Measurements from ENCODE around the gene F2. TPM values are rescaled to one million over a fixed set of nuclear protein-coding genes. Genes with fewer than 3 reads are reported as not detected.
A peak's percentile ranks its signal among the peaks of the same experiment; 100 is the strongest.

F2 gene
- total and polyA plus RNA-seq, 2 of the 13 experiments (the other 11 are each of a cell fraction or from before 2014, with no cell fraction given) = 330 to 801 TPM

DNA sequence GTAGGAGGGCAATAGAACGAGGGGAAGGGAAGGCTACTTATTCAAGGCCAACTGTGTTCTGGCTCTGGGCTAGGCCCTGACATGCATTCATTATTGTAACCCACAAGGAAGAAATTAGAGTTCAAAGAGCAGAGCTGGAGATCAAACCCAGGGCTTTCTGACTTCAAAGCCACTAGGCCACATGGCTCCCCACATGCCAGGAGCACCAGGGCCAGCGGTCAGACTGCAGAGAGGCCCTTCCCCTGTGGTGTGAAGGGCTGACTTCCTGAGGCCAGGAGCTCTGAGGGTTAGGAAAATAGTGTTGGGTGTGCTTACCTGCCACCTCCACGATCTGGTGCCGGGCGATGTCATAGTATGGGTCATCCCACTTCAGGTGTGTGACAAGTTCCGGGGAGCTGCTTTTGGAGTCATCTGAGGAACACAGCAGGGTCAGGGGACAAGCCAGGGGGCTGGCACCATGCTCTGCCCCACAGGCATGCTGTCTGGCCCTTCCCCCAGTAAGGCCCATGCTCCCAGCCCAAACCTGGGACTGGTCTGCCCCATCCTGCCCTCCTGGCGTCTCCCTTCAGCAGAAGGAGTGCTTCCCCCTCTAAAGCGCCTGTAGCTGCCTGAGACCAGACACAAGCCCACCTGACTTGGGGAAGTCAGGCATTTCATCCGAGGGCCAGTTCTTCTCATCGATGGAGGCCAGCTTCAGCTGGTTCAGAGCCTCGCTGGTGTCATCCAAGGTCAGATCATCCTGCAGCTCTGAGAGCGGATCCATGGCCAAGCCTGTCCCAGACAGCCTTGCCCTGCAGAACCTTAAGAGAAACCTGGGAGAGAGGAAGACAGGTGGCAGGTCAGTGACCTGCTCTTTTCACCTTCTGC lies 23.4 kb upstream of the F2 start (continued):
- TF ChIP-seq SIN3B (IDR thresholded peaks at IDR 0.05; ENCODE audit: low read length) (no peak), HOXA9 (CRISPR knock-in tag; IDR thresholded peaks at IDR 0.05; ENCODE audit: borderline replicate concordance) (no peak), NR2F1 (CRISPR knock-in tag; IDR thresholded peaks at IDR 0.05) (no peak), ONECUT2 (CRISPR knock-in tag; IDR thresholded peaks at IDR 0.05) (no peak), E2F2 (CRISPR knock-in tag; IDR thresholded peaks at IDR 0.05; ENCODE audit: borderline replicate concordance) (no peak), NCOA5 (CRISPR knock-in tag; IDR thresholded peaks at IDR 0.05) (no peak), CCAR2 (optimal IDR thresholded peaks at IDR 0.05; ENCODE audit: low read depth, low read length) (no peak), ISL2 (CRISPR knock-in tag; IDR thresholded peaks at IDR 0.05) (peak; percentile 53; the same call in 1 of the 2 replicates), TEAD2 (CRISPR knock-in tag; IDR thresholded peaks at IDR 0.05) (peak; percentile 34; the same call in 1 of the 2 replicates), ZNF777 (CRISPR knock-in tag; IDR thresholded peaks at IDR 0.05) (no peak), ZSCAN29 (CRISPR knock-in tag; conservative IDR thresholded peaks at IDR 0.05) (no peak), ZSCAN31 (CRISPR knock-in tag; IDR thresholded peaks at IDR 0.05; ENCODE audit: low read depth) (peak; percentile 67; the same call in 1 of the 2 replicates), ZXDC (CRISPR knock-in tag; IDR thresholded peaks at IDR 0.05) (no peak)
- TF ChIP-seq, protein P1, sequence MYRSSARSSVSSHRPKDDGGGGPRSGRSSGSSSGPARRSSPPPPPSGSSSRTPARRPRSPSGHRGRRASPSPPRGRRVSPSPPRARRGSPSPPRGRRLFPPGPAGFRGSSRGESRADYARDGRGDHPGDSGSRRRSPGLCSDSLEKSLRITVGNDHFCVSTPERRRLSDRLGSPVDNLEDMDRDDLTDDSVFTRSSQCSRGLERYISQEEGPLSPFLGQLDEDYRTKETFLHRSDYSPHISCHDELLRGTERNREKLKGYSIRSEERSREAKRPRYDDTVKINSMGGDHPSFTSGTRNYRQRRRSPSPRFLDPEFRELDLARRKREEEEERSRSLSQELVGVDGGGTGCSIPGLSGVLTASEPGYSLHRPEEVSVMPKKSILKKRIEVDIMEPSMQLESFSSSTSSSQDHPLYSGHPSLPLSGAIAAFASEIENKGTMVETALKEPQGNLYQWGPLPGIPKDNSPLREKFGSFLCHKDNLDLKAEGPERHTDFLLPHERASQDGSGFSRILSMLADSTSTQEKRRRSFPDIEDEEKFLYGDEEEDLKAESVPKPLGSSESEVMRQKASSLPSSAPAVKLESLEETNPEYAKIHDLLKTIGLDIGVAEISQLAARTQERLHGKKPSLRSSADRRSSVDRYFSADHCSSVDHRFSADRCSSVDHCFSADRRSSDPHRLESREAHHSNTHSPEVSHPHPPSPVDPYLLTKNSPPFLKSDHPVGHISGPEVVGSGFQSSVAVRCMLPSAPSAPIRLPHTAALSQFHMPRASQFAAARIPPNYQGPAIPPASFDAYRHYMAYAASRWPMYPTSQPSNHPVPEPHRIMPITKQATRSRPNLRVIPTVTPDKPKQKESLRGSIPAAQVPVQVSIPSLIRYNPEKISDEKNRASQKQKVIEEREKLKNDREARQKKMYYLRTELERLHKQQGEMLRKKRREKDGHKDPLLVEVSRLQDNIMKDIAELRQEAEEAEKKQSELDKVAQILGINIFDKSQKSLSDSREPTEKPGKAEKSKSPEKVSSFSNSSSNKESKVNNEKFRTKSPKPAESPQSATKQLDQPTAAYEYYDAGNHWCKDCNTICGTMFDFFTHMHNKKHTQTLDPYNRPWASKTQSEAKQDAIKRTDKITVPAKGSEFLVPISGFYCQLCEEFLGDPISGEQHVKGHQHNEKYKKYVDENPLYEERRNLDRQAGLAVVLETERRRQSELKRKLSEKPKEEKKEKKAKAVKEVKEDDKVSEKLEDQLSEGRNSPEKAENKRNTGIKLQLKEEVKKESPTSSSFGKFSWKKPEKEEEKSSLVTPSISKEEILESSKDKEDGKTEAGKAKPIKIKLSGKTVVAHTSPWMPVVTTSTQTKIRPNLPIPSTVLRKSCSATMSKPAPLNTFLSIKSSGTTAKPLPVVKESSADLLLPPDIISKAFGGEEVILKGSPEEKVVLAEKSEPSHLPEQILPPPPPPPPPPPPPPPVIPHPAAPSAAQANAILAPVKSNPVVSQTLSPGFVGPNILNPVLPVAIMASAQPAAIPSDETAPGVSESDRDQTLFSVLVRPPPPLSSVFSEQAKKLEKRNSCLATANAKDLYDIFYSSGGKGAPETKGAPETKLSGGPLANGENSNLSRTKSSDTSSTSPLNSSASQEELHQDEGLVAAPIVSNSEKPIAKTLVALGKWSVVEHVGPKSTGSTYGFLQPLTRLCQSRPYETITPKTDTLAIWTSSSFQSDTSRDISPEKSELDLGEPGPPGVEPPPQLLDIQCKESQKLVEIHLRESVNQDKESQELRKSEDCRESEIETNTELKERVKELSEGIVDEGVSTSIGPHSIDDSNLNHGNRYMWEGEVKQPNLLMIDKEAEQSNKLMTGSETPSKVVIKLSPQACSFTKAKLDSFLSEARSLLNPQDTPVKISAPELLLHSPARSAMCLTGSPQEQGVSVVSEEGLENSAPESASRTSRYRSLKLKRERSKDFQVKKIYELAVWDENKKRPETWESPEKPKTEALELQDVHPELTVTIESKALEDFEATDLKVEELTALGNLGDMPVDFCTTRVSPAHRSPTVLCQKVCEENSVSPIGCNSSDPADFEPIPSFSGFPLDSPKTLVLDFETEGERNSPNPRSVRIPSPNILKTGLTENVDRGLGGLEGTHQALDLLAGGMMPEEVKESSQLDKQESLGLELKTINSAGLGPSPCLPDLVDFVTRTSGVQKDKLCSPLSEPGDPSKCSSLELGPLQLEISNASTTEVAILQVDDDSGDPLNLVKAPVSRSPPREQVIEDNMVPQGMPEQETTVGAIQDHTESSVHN (CRISPR knock-in tag; IDR thresholded peaks at IDR 0.05) = no peak
- TF ChIP-seq, protein P2, sequence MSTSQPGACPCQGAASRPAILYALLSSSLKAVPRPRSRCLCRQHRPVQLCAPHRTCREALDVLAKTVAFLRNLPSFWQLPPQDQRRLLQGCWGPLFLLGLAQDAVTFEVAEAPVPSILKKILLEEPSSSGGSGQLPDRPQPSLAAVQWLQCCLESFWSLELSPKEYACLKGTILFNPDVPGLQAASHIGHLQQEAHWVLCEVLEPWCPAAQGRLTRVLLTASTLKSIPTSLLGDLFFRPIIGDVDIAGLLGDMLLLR (CRISPR knock-in tag; IDR thresholded peaks at IDR 0.05) = no peak
